COLO668 (cell line): Measurements from ENCODE around the gene PYGL.
"Not testable (repeated sequence)": the region's sequence is repeated elsewhere in the genome, so short reads cannot be mapped to it uniquely, and the experiment has no call there.

Source experiments
- DNase-seq: peaks from one replicate; lab custom pipeline; 2025; ENCODE audit not compliant: unreplicated experiment; lab: John Stamatoyannopoulos, UW

PYGL gene

GRCh38 chr14:50929506-50929905 lies 14.8 kb downstream of the PYGL start:
- no peak for DNase-seq

- no peak for DNase-seq
These were observed 16.2 kb downstream of the PYGL start for GRCh38 chr14:50928002-50928635.

GRCh38 chr14:50926851-50927386 lies 17.4 kb downstream of the PYGL start:
- DNase-seq, result no peak

- no peak for DNase-seq
These were observed 19.4 kb downstream of the PYGL start for GRCh38 chr14:50924843-50925242.

- DNase-seq, result no peak
These were observed 20.0 kb downstream of the PYGL start for GRCh38 chr14:50924236-50924635.

- DNase-seq, result no peak
These were observed 21.5 kb downstream of the PYGL start for GRCh38 chr14:50922803-50923202.

- DNase-seq, result peak; percentile 18
These were observed 23.6 kb downstream of the PYGL start for GRCh38 chr14:50920482-50921230.

GRCh38 chr14:50919524-50919923 lies 24.8 kb downstream of the PYGL start:
- not testable (repeated sequence) for DNase-seq

- DNase-seq, result no peak
These were observed 26.8 kb downstream of the PYGL start for GRCh38 chr14:50917449-50917848.

GRCh38 chr14:50910495-50911420 lies 33.5 kb downstream of the PYGL start:
- DNase-seq, result no peak

GRCh38 chr14:50906326-50907065 lies 37.8 kb downstream of the PYGL start:
- no peak for DNase-seq

- no peak for DNase-seq
These were observed 39.6 kb downstream of the PYGL start for GRCh38 chr14:50904719-50905118.

GRCh38 chr14:50901361-50901760 lies 42.9 kb downstream of the PYGL start:
- DNase-seq, result no peak

- DNase-seq, result no peak
These were observed 46.6 kb downstream of the PYGL start for GRCh38 chr14:50897658-50898175.

- DNase-seq, result not testable (repeated sequence)
These were observed 47.3 kb downstream of the PYGL start for GRCh38 chr14:50897005-50897404.

GRCh38 chr14:50896421-50896820 lies 47.9 kb downstream of the PYGL start:
- DNase-seq, result not testable (repeated sequence)

GRCh38 chr14:50892255-50892654 lies 52.0 kb downstream of the PYGL start:
- DNase-seq, result no peak

- no peak for DNase-seq
These were observed 56.8 kb downstream of the PYGL start for GRCh38 chr14:50887476-50887875.

GRCh38 chr14:50883827-50884197 lies 60.5 kb downstream of the PYGL start:
- no peak for DNase-seq
